Parathyroid adenoma (tissue), 2 donors: ENCODE measurements around the gene PLCG1.

Experiments used
- H2AFZ ChIP-seq: fragments of 300-600 bp; sonication (generic); one replicate; pipeline ENCODE4 v1.7.0; 2017; ENCODE audit warnings: antibody characterized with exemption, mild to moderate bottlenecking
- H3K27ac ChIP-seq: fragments of 300-600 bp; sonication (generic); one replicate; pipeline ENCODE4 v1.7.0; 2017
- H3K27me3 ChIP-seq: fragments of 300-600 bp; sonication (generic); one replicate; pipeline ENCODE4 v1.7.0; 2017; ENCODE audit warnings: low read length; ENCODE audit not compliant: control insufficient read depth, insufficient read depth
- H3K36me3 ChIP-seq: fragments of 300-600 bp; sonication (generic); one replicate; pipeline ENCODE4 v1.7.0; 2017; ENCODE audit warnings: low read length; ENCODE audit not compliant: control insufficient read depth, insufficient read depth
- H3K4me1 ChIP-seq: fragments of 300-600 bp; sonication (generic); one replicate; pipeline ENCODE4 v1.7.0; 2017; ENCODE audit warnings: control low read depth
- H3K4me2 ChIP-seq: fragments of 300-600 bp; sonication (generic); one replicate; pipeline ENCODE4 v1.7.0; 2017; ENCODE audit warnings: low read length
- H3K4me3 ChIP-seq: fragments of 300-600 bp; sonication (generic); one replicate; pipeline ENCODE4 v1.7.0; 2017; ENCODE audit warnings: low read depth, low read length
- H3K79me2 ChIP-seq: fragments of 300-600 bp; sonication (generic); one replicate; pipeline ENCODE4 v1.7.0; 2017; ENCODE audit warnings: control low read depth
- H3K9ac ChIP-seq: fragments of 300-600 bp; sonication (generic); one replicate; pipeline ENCODE4 v1.7.0; 2017; ENCODE audit warnings: mild to moderate bottlenecking
- H3K9me3 ChIP-seq: fragments of 300-600 bp; sonication (generic); one replicate; pipeline ENCODE4 v1.7.0; 2017; ENCODE audit warnings: low read length; ENCODE audit not compliant: control insufficient read depth
- CTCF ChIP-seq: fragments of 300-600 bp; sonication (generic); IDR thresholded peaks from one replicate; pipeline ENCODE4 v1.7.0; 2017; ENCODE audit warnings: antibody characterized with exemption, mild to moderate bottlenecking
- donor health status: primary hyperparathyroidism.

PLCG1 gene

DNA sequence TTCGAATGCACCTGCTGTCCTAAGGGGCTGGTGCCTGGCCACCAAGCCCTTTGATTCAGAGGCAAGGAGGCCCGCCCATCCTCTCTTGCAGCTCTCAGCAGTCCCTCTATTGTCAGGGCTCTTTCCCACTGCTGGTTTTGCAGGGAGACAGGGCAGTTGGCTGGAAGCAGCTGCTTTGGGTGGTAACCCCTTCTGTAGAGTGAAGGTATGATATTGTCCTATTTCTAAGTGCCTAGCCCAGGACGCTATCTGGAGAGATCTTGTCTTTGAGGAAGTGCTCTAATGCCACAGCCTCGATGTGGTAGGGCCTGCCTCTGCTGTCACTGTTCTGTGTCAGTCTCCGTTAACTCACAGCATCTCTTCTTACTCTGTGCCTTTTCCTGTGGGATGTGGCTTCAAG, 5.6 kb downstream of the PLCG1 start:
- no peaks in the 10 kb centered on the region for H3K36me3 ChIP-seq
- H3K27me3 ChIP-seq = no peaks in the 10 kb centered on the region
- H3K4me3 ChIP-seq = no peak overlapping the region
- H3K9ac ChIP-seq = no peak overlapping the region
- peaks cover 37% of the 10 kb centered on the region for H3K79me2 ChIP-seq
- H3K9me3 ChIP-seq = no peaks in the 10 kb centered on the region
- no peak overlapping the region for H3K27ac ChIP-seq
- peaks cover 22% of the 10 kb centered on the region for H3K4me1 ChIP-seq
- H3K4me2 ChIP-seq = no peak overlapping the region
- no peak overlapping the region for H2AFZ ChIP-seq
- TF ChIP-seq CTCF = no peak

GRCh38 chr20:41143354-41143753, 6.0 kb downstream of the PLCG1 start:
- TF ChIP-seq CTCF = no peak
- Histone ChIP-seq H3K36me3 (no peaks in the 10 kb centered on the region), H3K9ac (no peak overlapping the region), H3K4me3 (no peak overlapping the region), H3K4me2 (no peak overlapping the region), H3K79me2 (peaks cover 35% of the 10 kb centered on the region), H3K27me3 (no peaks in the 10 kb centered on the region), H2AFZ (no peak overlapping the region), H3K4me1 (peaks cover 22% of the 10 kb centered on the region), H3K9me3 (no peaks in the 10 kb centered on the region), H3K27ac (no peak overlapping the region)

GRCh38 chr20:41145317-41145716, 8.0 kb downstream of the PLCG1 start:
- Histone ChIP-seq H3K27ac (no peak overlapping the region), H3K27me3 (no peaks in the 10 kb centered on the region), H3K4me1 (peaks cover 17% of the 10 kb centered on the region), H3K36me3 (no peaks in the 10 kb centered on the region), H3K4me2 (no peak overlapping the region), H3K79me2 (peaks cover 40% of the 10 kb centered on the region), H2AFZ (no peak overlapping the region), H3K9me3 (no peaks in the 10 kb centered on the region), H3K9ac (no peak overlapping the region), H3K4me3 (no peak overlapping the region)
- no peak for TF ChIP-seq CTCF

- TF ChIP-seq CTCF = no peak
- H3K9ac ChIP-seq = no peak overlapping the region
- no peak overlapping the region for H2AFZ ChIP-seq
- H3K9me3 ChIP-seq = no peaks in the 10 kb centered on the region
- no peak overlapping the region for H3K4me3 ChIP-seq
- H3K27me3 ChIP-seq = no peaks in the 10 kb centered on the region
- H3K4me2 ChIP-seq = no peak overlapping the region
- peak overlapping the region; percentile 26 for H3K27ac ChIP-seq
- H3K36me3 ChIP-seq = no peaks in the 10 kb centered on the region
- peaks cover 14% of the 10 kb centered on the region for H3K4me1 ChIP-seq
- peaks cover 45% of the 10 kb centered on the region for H3K79me2 ChIP-seq
Observed at GRCh38 chr20:41145821-41146620, 8.7 kb downstream of the PLCG1 start.

DNA sequence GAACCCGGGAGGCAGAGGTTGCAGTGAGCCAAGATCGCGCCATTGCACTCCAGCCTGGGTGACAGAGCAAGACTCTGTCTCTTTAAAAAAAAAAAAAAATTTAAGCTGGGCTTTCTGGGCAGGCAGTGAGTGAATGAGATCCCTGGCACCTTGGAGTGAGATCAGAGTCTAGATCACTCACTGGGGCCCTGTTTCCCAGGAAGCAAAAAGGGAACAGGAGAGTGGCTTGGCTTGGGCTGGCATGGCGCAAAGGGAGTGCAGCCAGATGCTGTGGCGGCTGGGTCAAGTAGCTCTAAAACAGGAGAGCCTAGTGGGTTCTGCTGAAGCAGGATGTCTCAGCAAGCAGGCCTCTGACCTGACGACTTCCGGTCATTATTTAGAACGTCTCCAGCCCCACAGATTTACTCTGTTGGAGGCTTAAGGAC, 10.4 kb downstream of the PLCG1 start:
- peaks cover 53% of the 10 kb centered on the region for H3K79me2 ChIP-seq
- no peaks in the 10 kb centered on the region for H3K9me3 ChIP-seq
- no peak overlapping the region for H3K27ac ChIP-seq
- H3K4me3 ChIP-seq = no peak overlapping the region
- H3K4me2 ChIP-seq = no peak overlapping the region
- H3K36me3 ChIP-seq = no peaks in the 10 kb centered on the region
- no peak overlapping the region for H3K9ac ChIP-seq
- H3K27me3 ChIP-seq = no peaks in the 10 kb centered on the region
- no peak overlapping the region for H2AFZ ChIP-seq
- TF ChIP-seq CTCF = no peak
- peaks cover 7% of the 10 kb centered on the region for H3K4me1 ChIP-seq
